IMR-90 (cell line): ENCODE measurements around the gene SRPK3. TPM values are rescaled to one million over a fixed set of nuclear protein-coding genes. Genes with fewer than 3 reads are reported as not detected.

Source experiments
- ATAC-seq: fragments of 200-7000 bp; cut with Tn5 transposase; 2 replicates; pipeline ENCODE4 v1.9.1; 2020; ENCODE audit warnings: low read depth, mild to moderate bottlenecking, moderate library complexity
- BruUV-seq: library from RNA; stranded (reverse); fragments of 400-500 nt; replicated peaks from 2 replicates; lab custom pipeline; 2021; lab: Mats Ljungman, UMichigan
- CTCF ChIA-PET: fragments of 300-600 bp; formaldehyde crosslinking; extraction: SDS; loops from one replicate; lab custom pipeline; 2021; ENCODE audit warnings: antibody characterized with exemption; lab: Yijun Ruan, JAX
- POLR2A ChIA-PET: fragments of 300-600 bp; sonication (Branson Sonifier 250); formaldehyde crosslinking; loops from one replicate; lab custom pipeline; 2022; ENCODE audit warnings: antibody characterized with exemption; ENCODE audit not compliant: unreplicated experiment; lab: Charles Lee
- DNase-seq: peaks from one replicate; pipeline ENCODE4 v3.0.0; 2013
- H2AFZ ChIP-seq: replicated peaks from 2 replicates; pipeline ENCODE3; 2013; ENCODE audit warnings: low read length, mild to moderate bottlenecking; ENCODE audit not compliant: poor library complexity
- H2AK5ac ChIP-seq: 2 replicates; pipeline ENCODE4 v1.6.1; 2013; ENCODE audit warnings: low read depth, low read length, inconsistent platforms
- H2AK9ac ChIP-seq: replicated peaks from 2 replicates; pipeline ENCODE3; 2013; ENCODE audit warnings: mild to moderate bottlenecking, low read depth, low read length, moderate library complexity; ENCODE audit not compliant: poor library complexity
- H2BK120ac ChIP-seq: 2 replicates; pipeline ENCODE4 v1.6.1; 2013; ENCODE audit warnings: low read depth, low read length, inconsistent platforms
- H2BK15ac ChIP-seq: 3 replicates; pipeline ENCODE4 v1.6.1; 2013; ENCODE audit warnings: low read depth, low read length, inconsistent platforms
- H2BK20ac ChIP-seq: 2 replicates; pipeline ENCODE4 v1.6.1; 2013; ENCODE audit warnings: low read depth, mild to moderate bottlenecking, inconsistent platforms, low read length, moderate library complexity
- H2BK5ac ChIP-seq: 2 replicates; pipeline ENCODE4 v1.6.1; 2013; ENCODE audit warnings: mild to moderate bottlenecking, low read depth, low read length, inconsistent platforms; ENCODE audit not compliant: poor library complexity, severe bottlenecking
- H3K14ac ChIP-seq: replicated peaks from 2 replicates; pipeline ENCODE4 v1.6.1; 2013; ENCODE audit warnings: low read depth, low read length, inconsistent platforms
- H3K18ac ChIP-seq: 2 replicates; pipeline ENCODE4 v1.6.1; 2013; ENCODE audit warnings: low read depth, low read length, control low read depth
- H3K23ac ChIP-seq: 2 replicates; pipeline ENCODE4 v1.6.1; 2013; ENCODE audit warnings: low read depth, low read length, inconsistent platforms
- H3K27ac ChIP-seq: 2 replicates; pipeline ENCODE4 v1.5.1; 2013; ENCODE audit warnings: mild to moderate bottlenecking, control low read depth, low read length; ENCODE audit not compliant: insufficient read depth
- H3K27me3 ChIP-seq: 2 replicates; pipeline ENCODE4 v1.6.1; 2013; ENCODE audit warnings: low read length; ENCODE audit not compliant: control insufficient read depth, insufficient read depth
- H3K36me3 ChIP-seq: 2 replicates; pipeline ENCODE4 v1.6.1; 2013; ENCODE audit warnings: low read length, mixed read lengths; ENCODE audit not compliant: control insufficient read depth, insufficient read depth
- H3K4ac ChIP-seq: 2 replicates; pipeline ENCODE4 v1.6.1; 2013; ENCODE audit warnings: low read depth, low read length, inconsistent platforms
- H3K4me1 ChIP-seq: 2 replicates; pipeline ENCODE4 v1.6.1; 2013; ENCODE audit warnings: low read length, mixed read lengths; ENCODE audit not compliant: control insufficient read depth, insufficient read depth
- H3K4me2 ChIP-seq: 2 replicates; pipeline ENCODE4 v1.6.1; 2013; ENCODE audit warnings: low read depth, mild to moderate bottlenecking, control low read depth, low read length, moderate library complexity
- H3K4me3 ChIP-seq: 2 replicates; pipeline ENCODE4 v1.5.1; 2013; ENCODE audit warnings: low read depth, mild to moderate bottlenecking, control low read depth, low read length, moderate library complexity; ENCODE audit not compliant: insufficient read depth
- H3K56ac ChIP-seq: 2 replicates; pipeline ENCODE4 v1.6.1; 2013; ENCODE audit warnings: low read length, inconsistent platforms; ENCODE audit not compliant: insufficient read depth; ENCODE audit errors: extremely low read depth
- H3K79me1 ChIP-seq, 2 experiments: 2 replicates each; pipeline ENCODE4 v1.6.1; 2013; ENCODE audit warnings: low read length in 2 of 2, inconsistent platforms in 1 of 2, low read depth in 1 of 2
- H3K9ac ChIP-seq: 2 replicates; pipeline ENCODE4 v1.6.1; 2013; ENCODE audit warnings: low read depth, low read length, control low read depth
- H3K9me1 ChIP-seq: 2 replicates; pipeline ENCODE4 v1.6.1; 2013; ENCODE audit warnings: low read length, inconsistent platforms; ENCODE audit not compliant: insufficient read depth
- H3K9me3 ChIP-seq: 2 replicates; pipeline ENCODE4 v1.6.1; 2013; ENCODE audit warnings: low read length; ENCODE audit not compliant: control insufficient read depth, insufficient read depth
- H4K20me1 ChIP-seq: 2 replicates; pipeline ENCODE4 v1.6.1; 2013; ENCODE audit warnings: low read length, inconsistent platforms; ENCODE audit not compliant: insufficient read depth
- H4K5ac ChIP-seq: 2 replicates; pipeline ENCODE4 v1.6.1; 2013; ENCODE audit warnings: mild to moderate bottlenecking, low read depth, low read length, control low read depth
- H4K8ac ChIP-seq, 2 experiments: 2 replicates each; pipeline ENCODE4 v1.6.1; 2013; ENCODE audit warnings: low read depth in 2 of 2, low read length in 2 of 2, control low read depth in 1 of 2, inconsistent platforms in 1 of 2
- H4K91ac ChIP-seq: 2 replicates; pipeline ENCODE4 v1.6.1; 2013; ENCODE audit warnings: low read depth, low read length, inconsistent platforms; ENCODE audit not compliant: insufficient read depth
- CEBPB ChIP-seq: IDR thresholded peaks from 2 replicates; pipeline ENCODE4 v1.6.1; 2012; ENCODE audit warnings: low read depth, low read length, improper control_type of control experiment
- CHD1 ChIP-seq: IDR thresholded peaks from 2 replicates; pipeline ENCODE4 v1.6.1; 2012; ENCODE audit warnings: low read depth, low read length, improper control_type of control experiment
- FOS ChIP-seq: fragments of 150-350 bp; IDR thresholded peaks from 2 replicates; pipeline ENCODE4 v1.6.1; 2016; ENCODE audit warnings: low read depth, low read length
- MXI1 ChIP-seq: IDR thresholded peaks from 2 replicates; pipeline ENCODE4 v1.6.1; 2012; ENCODE audit warnings: low read depth, mild to moderate bottlenecking, low read length, moderate library complexity, borderline replicate concordance
- NFE2L2 ChIP-seq: fragments of 150-350 bp; IDR thresholded peaks from 2 replicates; pipeline ENCODE4 v1.6.1; 2016; ENCODE audit warnings: low read depth, mild to moderate bottlenecking, low read length
- RCOR1 ChIP-seq: IDR thresholded peaks from 2 replicates; pipeline ENCODE4 v1.6.1; 2012; ENCODE audit warnings: mild to moderate bottlenecking, low read length, improper control_type of control experiment; ENCODE audit not compliant: insufficient replicate concordance
- SMC3 ChIP-seq: fragments of 150-350 bp; IDR thresholded peaks from 2 replicates; pipeline ENCODE4 v1.6.1; 2016; ENCODE audit warnings: low read depth, mild to moderate bottlenecking, antibody characterized with exemption, low read length, moderate library complexity
- USF2 ChIP-seq: fragments of 150-350 bp; IDR thresholded peaks from 2 replicates; pipeline ENCODE4 v1.6.1; 2017; ENCODE audit warnings: mild to moderate bottlenecking, antibody characterized with exemption, low read length, low read depth
- WGBS, 2 experiments: methylation state at CpG; one replicate each; pipeline versions ENCODE4 v1.1.5 to v1.1.7; 2013; ENCODE audit warnings: missing lambda C conversion rate in 2 of 2; ENCODE audit not compliant: insufficient read length in 1 of 2; ENCODE audit errors: extremely low coverage in 2 of 2; 5-methylcytosine and 5-hydroxymethylcytosine counted together
- dilution Hi-C: fragments of 300-500 bp; cut with HindIII; formaldehyde crosslinking; loops from one replicate; pipeline ENCODE4 v1.14.3; 2018; ENCODE audit warnings: low sequenced_read_pairs; ENCODE audit not compliant: unreplicated experiment
- in situ Hi-C: fragments of 300-500 bp; cut with MboI; formaldehyde crosslinking; loops from 3 replicates; pipeline ENCODE4 v1.14.3; 2019; ENCODE audit warnings: low sequenced_read_pairs, inconsistent platforms, mixed read lengths
- intact Hi-C: fragments of 100-400 bp; cut with micrococcal nuclease; formaldehyde crosslinking; loops from 2 replicates; pipeline ENCODE4 v1.10.0; 2022
- polyA plus RNA-seq, 3 experiments: library from polyadenylated mRNA; depleted of rRNA; stranded (reverse); fragments of >200 nt; gene quantifications; 2 replicates each; pipeline ENCODE4 v1.2.3, GENCODE V29; 2012; ENCODE audit warnings: low replicate concordance in 1 of 3
- total RNA-seq: library from RNA; depleted of rRNA; stranded (reverse); fragments of >200 nt; gene quantifications from 2 replicates; pipeline ENCODE4 v1.2.3, GENCODE V29; 2012
- TF ChIP-seq, protein P1 (sequence below): fragments of 150-350 bp; IDR thresholded peaks from 2 replicates; pipeline ENCODE4 v1.6.1; 2016; ENCODE audit warnings: low read depth, mild to moderate bottlenecking, low read length, moderate library complexity, borderline replicate concordance
- TF ChIP-seq, protein P2 (sequence below): conservative IDR thresholded peaks from 2 replicates; pipeline ENCODE4 v1.5.1; 2012; ENCODE audit warnings: mild to moderate bottlenecking, low read depth, low read length, improper control_type of control experiment

The SRPK3 gene
- total and polyA plus RNA-seq, 2 of the 4 experiments (the other 2 are of a cell fraction), result 0.36 to 0.70 TPM

DNA sequence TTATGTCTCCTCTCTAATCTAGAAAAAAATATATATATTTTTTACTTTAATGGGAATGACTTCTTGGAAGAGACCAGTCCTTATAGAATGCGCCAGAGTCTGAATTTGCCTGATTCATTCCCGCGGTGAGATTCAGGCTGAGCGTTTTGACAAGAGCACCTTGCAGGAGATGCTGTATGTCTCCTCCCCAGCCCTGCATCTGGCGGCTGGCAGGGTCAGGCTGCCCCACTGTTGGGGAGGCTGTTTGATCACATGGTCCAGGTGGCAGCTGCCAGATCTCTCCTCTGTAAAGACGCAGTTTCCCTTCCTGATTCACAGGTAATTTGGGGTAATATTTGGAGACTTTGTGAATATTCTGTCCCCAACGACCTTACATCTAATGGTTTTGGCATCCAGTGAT lies 39.8 kb downstream of the SRPK3 start (continued):
- TF ChIP-seq RCOR1 (no peak), CEBPB (no peak), CHD1 (no peak)

GRCh38 chrX:153821066-153821465 lies 40.2 kb downstream of the SRPK3 start:
- WGBS, 2 experiments, result 67% methylated on average over 3 of the region's 9 CpGs; no CpG with 5 or more reads in 1 of the 2 experiments
- Histone ChIP-seq H3K4me3 (no peak overlapping the region), H3K27me3 (peaks cover 21% of the 10 kb centered on the region), H2AK9ac (no peak overlapping the region), H4K8ac (no peak overlapping the region), H3K14ac (no peak overlapping the region), H3K4me2 (no peak overlapping the region), H2BK5ac (no peak overlapping the region), H2BK20ac (no peak overlapping the region), H4K20me1 (no peaks in the 10 kb centered on the region), H3K56ac (no peak overlapping the region), H3K4ac (no peak overlapping the region), H4K91ac (no peak overlapping the region), H3K9me3 (0 out of 2 replicates have a peak, but pooled peaks cover 2% of the 10 kb centered on the region), H4K5ac (no peak overlapping the region), H3K27ac (no peak overlapping the region), H3K18ac (no peak overlapping the region), H3K23ac (no peak overlapping the region), H3K36me3 (no peaks in the 10 kb centered on the region), H2AFZ (no peak overlapping the region), H3K9me1 (no peaks in the 10 kb centered on the region), H3K4me1 (no peaks in the 10 kb centered on the region), H3K9ac (no peak overlapping the region), H2BK15ac (no peak overlapping the region), H2BK120ac (no peak overlapping the region), H3K79me1 (no peaks in the 10 kb centered on the region), H2AK5ac (no peak overlapping the region)
- BruUV-seq, result no TSS peak
- POLR2A ChIA-PET, result no interaction called here
- CTCF ChIA-PET, result no interaction called here
- DNase-seq (no peak), ATAC-seq (no peak)
- intact Hi-C loops, result no loop called here
- no peak for TF ChIP-seq FOS
- no peak for TF ChIP-seq USF2
- no peak for TF ChIP-seq MXI1
- TF ChIP-seq, protein P1, sequence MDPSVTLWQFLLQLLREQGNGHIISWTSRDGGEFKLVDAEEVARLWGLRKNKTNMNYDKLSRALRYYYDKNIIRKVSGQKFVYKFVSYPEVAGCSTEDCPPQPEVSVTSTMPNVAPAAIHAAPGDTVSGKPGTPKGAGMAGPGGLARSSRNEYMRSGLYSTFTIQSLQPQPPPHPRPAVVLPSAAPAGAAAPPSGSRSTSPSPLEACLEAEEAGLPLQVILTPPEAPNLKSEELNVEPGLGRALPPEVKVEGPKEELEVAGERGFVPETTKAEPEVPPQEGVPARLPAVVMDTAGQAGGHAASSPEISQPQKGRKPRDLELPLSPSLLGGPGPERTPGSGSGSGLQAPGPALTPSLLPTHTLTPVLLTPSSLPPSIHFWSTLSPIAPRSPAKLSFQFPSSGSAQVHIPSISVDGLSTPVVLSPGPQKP, result no peak
- TF ChIP-seq RCOR1, result no peak
- TF ChIP-seq, protein P2, sequence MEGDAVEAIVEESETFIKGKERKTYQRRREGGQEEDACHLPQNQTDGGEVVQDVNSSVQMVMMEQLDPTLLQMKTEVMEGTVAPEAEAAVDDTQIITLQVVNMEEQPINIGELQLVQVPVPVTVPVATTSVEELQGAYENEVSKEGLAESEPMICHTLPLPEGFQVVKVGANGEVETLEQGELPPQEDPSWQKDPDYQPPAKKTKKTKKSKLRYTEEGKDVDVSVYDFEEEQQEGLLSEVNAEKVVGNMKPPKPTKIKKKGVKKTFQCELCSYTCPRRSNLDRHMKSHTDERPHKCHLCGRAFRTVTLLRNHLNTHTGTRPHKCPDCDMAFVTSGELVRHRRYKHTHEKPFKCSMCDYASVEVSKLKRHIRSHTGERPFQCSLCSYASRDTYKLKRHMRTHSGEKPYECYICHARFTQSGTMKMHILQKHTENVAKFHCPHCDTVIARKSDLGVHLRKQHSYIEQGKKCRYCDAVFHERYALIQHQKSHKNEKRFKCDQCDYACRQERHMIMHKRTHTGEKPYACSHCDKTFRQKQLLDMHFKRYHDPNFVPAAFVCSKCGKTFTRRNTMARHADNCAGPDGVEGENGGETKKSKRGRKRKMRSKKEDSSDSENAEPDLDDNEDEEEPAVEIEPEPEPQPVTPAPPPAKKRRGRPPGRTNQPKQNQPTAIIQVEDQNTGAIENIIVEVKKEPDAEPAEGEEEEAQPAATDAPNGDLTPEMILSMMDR, result no peak
- no peak for TF ChIP-seq SMC3
- no peak for TF ChIP-seq CHD1
- no peak for TF ChIP-seq NFE2L2
- in situ Hi-C loops, result no loop called here
- dilution Hi-C loops, result no loop called here
